Measurements from ENCODE around the gene SLC39A10.

Gene SLC39A10

GRCh38 chr2:195671563-195671962 lies 14.5 kb downstream of the SLC39A10 start:
- TF ChIP-seq, protein P1, sequence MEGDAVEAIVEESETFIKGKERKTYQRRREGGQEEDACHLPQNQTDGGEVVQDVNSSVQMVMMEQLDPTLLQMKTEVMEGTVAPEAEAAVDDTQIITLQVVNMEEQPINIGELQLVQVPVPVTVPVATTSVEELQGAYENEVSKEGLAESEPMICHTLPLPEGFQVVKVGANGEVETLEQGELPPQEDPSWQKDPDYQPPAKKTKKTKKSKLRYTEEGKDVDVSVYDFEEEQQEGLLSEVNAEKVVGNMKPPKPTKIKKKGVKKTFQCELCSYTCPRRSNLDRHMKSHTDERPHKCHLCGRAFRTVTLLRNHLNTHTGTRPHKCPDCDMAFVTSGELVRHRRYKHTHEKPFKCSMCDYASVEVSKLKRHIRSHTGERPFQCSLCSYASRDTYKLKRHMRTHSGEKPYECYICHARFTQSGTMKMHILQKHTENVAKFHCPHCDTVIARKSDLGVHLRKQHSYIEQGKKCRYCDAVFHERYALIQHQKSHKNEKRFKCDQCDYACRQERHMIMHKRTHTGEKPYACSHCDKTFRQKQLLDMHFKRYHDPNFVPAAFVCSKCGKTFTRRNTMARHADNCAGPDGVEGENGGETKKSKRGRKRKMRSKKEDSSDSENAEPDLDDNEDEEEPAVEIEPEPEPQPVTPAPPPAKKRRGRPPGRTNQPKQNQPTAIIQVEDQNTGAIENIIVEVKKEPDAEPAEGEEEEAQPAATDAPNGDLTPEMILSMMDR (IDR thresholded peaks at IDR 0.05; ENCODE audit: low read depth, low read length), result no peak
- Histone ChIP-seq H3K36me3 (no peaks in the 10 kb centered on the region; the same call in 1 of the 2 replicates), H3K4me3 (ENCODE audit: low read depth, low read length) (no peak overlapping the region), H3K9me3 (no peaks in the 10 kb centered on the region), H3K27me3 (no peaks in the 10 kb centered on the region), H3K4me1 (peaks cover 4% of the 10 kb centered on the region; the same call in 1 of the 2 replicates)
- no peak for DNase-seq

DNA sequence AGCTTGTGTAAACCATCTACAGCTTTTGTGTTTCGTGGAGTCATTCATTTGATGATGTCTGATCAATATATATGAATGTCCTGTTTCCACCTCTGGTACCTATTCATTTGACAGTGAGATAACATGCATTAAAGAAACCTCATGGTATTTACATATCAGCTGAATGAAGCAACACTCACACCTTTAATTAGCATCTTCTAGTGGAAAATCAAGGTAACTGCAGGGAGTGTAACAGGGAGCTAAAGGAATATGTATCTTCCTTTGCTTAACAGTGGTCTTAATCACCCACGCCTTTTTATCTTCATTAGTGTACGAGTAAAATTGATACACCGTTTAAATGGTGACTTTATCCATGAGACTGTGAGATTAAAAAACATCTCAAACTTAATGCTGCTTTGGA lies 15.6 kb downstream of the SLC39A10 start:
- Histone ChIP-seq H3K4me1 (no peaks in the 10 kb centered on the region), H3K36me3 (no peaks in the 10 kb centered on the region; the same call in 1 of the 2 replicates), H3K4me3 (ENCODE audit: low read depth, low read length) (no peak overlapping the region), H3K9me3 (no peaks in the 10 kb centered on the region), H3K27me3 (no peaks in the 10 kb centered on the region)
- TF ChIP-seq, protein P1 (IDR thresholded peaks at IDR 0.05; ENCODE audit: low read depth, low read length), result no peak
- DNase-seq, result no peak

GRCh38 chr2:195674491-195675221 lies 17.6 kb downstream of the SLC39A10 start:
- DNase-seq, result no peak
- TF ChIP-seq, protein P1 (IDR thresholded peaks at IDR 0.05; ENCODE audit: low read depth, low read length), result no peak
- Histone ChIP-seq H3K27me3 (no peaks in the 10 kb centered on the region), H3K4me1 (no peaks in the 10 kb centered on the region), H3K4me3 (ENCODE audit: low read depth, low read length) (no peak overlapping the region), H3K9me3 (no peaks in the 10 kb centered on the region), H3K36me3 (peaks cover 2% of the 10 kb centered on the region)

- TF ChIP-seq, protein P1 (IDR thresholded peaks at IDR 0.05; ENCODE audit: low read depth, low read length), result no peak
- no peak for DNase-seq
- Histone ChIP-seq H3K4me1 (no peaks in the 10 kb centered on the region), H3K9me3 (no peaks in the 10 kb centered on the region), H3K27me3 (no peaks in the 10 kb centered on the region), H3K36me3 (peaks cover 14% of the 10 kb centered on the region), H3K4me3 (ENCODE audit: low read depth, low read length) (no peak overlapping the region)
Observed at GRCh38 chr2:195675783-195676427, 18.9 kb downstream of the SLC39A10 start.

- DNase-seq, result no peak
- no peaks in the 10 kb centered on the region for H3K27me3 ChIP-seq
- H3K4me3 ChIP-seq (ENCODE audit: low read depth, low read length), result no peak overlapping the region
- no peaks in the 10 kb centered on the region for H3K9me3 ChIP-seq
- no peaks in the 10 kb centered on the region for H3K4me1 ChIP-seq
- TF ChIP-seq, protein P1 (IDR thresholded peaks at IDR 0.05; ENCODE audit: low read depth, low read length), result no peak
- H3K36me3 ChIP-seq, result peaks cover 16% of the 10 kb centered on the region
Observed at GRCh38 chr2:195677290-195677689, 20.3 kb downstream of the SLC39A10 start.

GRCh38 chr2:195677884-195678283 lies 20.9 kb downstream of the SLC39A10 start:
- Histone ChIP-seq H3K36me3 (peaks cover 16% of the 10 kb centered on the region), H3K4me3 (ENCODE audit: low read depth, low read length) (no peak overlapping the region), H3K9me3 (no peaks in the 10 kb centered on the region), H3K27me3 (no peaks in the 10 kb centered on the region), H3K4me1 (no peaks in the 10 kb centered on the region)
- DNase-seq, result no peak
- TF ChIP-seq, protein P1 (IDR thresholded peaks at IDR 0.05; ENCODE audit: low read depth, low read length), result no peak
